Measurements from ENCODE around the gene HOMER2.

- TF ChIP-seq CTCF (IDR thresholded peaks at IDR 0.05) (no peak), ZFX (IDR thresholded peaks at IDR 0.05; ENCODE audit: borderline replicate concordance) (no peak)
Measured at GRCh38 chr15:82914396-82914795, 38.1 kb downstream of the HOMER2 start.
